NK-92 treated with Interleukin-12 subunit alpha and Interleukin-12 subunit beta, amount 100 ng/mL, for 24 hours (cell line): ENCODE measurements around the gene FAF2.

Experiments
- DNase-seq: peaks from one replicate; lab custom pipeline; 2025; lab: John Stamatoyannopoulos, UW

Gene FAF2

GRCh38 chr5:176531902-176532493, 83.8 kb downstream of the FAF2 start:
- DNase-seq: no peak

GRCh38 chr5:176532795-176533194, 84.6 kb downstream of the FAF2 start:
- no peak for DNase-seq

GRCh38 chr5:176533390-176533789, 85.2 kb downstream of the FAF2 start:
- no peak for DNase-seq

- DNase-seq: peak; percentile 55
Measured at GRCh38 chr5:176533894-176534611, 85.9 kb downstream of the FAF2 start.

- DNase-seq: no peak
Measured at GRCh38 chr5:176534640-176535039, 86.5 kb downstream of the FAF2 start.

- DNase-seq: peak; percentile 39
Measured at GRCh38 chr5:176535101-176535663, 87.0 kb downstream of the FAF2 start.

- DNase-seq: no peak
Measured at GRCh38 chr5:176535664-176536131, 87.5 kb downstream of the FAF2 start.

GRCh38 chr5:176536132-176536901, 88.1 kb downstream of the FAF2 start:
- DNase-seq: peak; percentile 84

GRCh38 chr5:176536902-176537553, 88.8 kb downstream of the FAF2 start, which contains the start of gene RNF44:
Gene RNF44, minus strand, starts transcription at chr5:176537402. Its CDS starts 4,930 bp downstream, at chr5:176532472.
- peak; percentile 98 for DNase-seq

GRCh38 chr5:176537554-176538229, 89.5 kb downstream of the FAF2 start:
- peak; percentile 98 for DNase-seq

- DNase-seq: no peak
Measured at GRCh38 chr5:176538230-176538988, 90.2 kb downstream of the FAF2 start.

GRCh38 chr5:176538989-176539384, 90.8 kb downstream of the FAF2 start:
- no peak for DNase-seq

- no peak for DNase-seq
Measured at GRCh38 chr5:176540476-176540899, 92.3 kb downstream of the FAF2 start.

GRCh38 chr5:176540956-176541337, 92.8 kb downstream of the FAF2 start:
- DNase-seq: no peak

GRCh38 chr5:176541338-176542134, 93.4 kb downstream of the FAF2 start:
- peak; percentile 63 for DNase-seq

GRCh38 chr5:176542135-176542595, 94.0 kb downstream of the FAF2 start:
- peak; percentile 50 for DNase-seq

- DNase-seq: peak; percentile 61
Measured at GRCh38 chr5:176542596-176543427, 94.6 kb downstream of the FAF2 start.

- DNase-seq: peak; percentile 61
Measured at GRCh38 chr5:176543428-176544182, 95.4 kb downstream of the FAF2 start.
